ENCODE measurements around the gene PPP1R17. TPM values are rescaled to one million over a fixed set of nuclear protein-coding genes. Genes with fewer than 3 reads are reported as not detected.

The PPP1R17 gene
- total RNA-seq, 1 experiment from 2014 or later, result not detected

- no peak overlapping the region for H3K4me3 ChIP-seq (ENCODE audit: low read depth in 2 of 2, low read length in 2 of 2)
- H3K4me1 ChIP-seq (ENCODE audit: control insufficient read depth, insufficient read depth, low read length), result no peaks in the 10 kb centered on the region
- no TSS peak for BruUV-seq (replicated peaks)
- intact Hi-C loops (cut with micrococcal nuclease; ENCODE audit: unreplicated experiment) (no loop called here), in situ Hi-C loops (cut with HindIII; ENCODE audit: low pct_unique_long_range_greater_than_20kb, low sequenced_read_pairs) (no loop called here)
- DNase-seq (ENCODE audit: low read depth, low spot score) (no peak), ATAC-seq (no peak)
- H3K9me3 ChIP-seq (ENCODE audit: control insufficient read depth, insufficient read depth, low read depth, low read length), result no peaks in the 10 kb centered on the region
- no peaks in the 10 kb centered on the region for H3K27me3 ChIP-seq (ENCODE audit: control insufficient read depth, insufficient read depth, low read length)
- H3K36me3 ChIP-seq (ENCODE audit: control insufficient read depth, insufficient read depth, low read length), result no peaks in the 10 kb centered on the region
- ChIA-PET CTCF (no interaction called here), POLR2A (no interaction called here)
- no peak for TF ChIP-seq POLR2AphosphoS5 (IDR thresholded peaks at IDR 0.05; ENCODE audit: low read depth, low read length)
- TF ChIP-seq REST (IDR thresholded peaks at IDR 0.05; ENCODE audit: insufficient read depth in 1 of 2, low read depth in 2 of 2, low read length in 1 of 2), result no peak
- no peak for TF ChIP-seq CTCF (IDR thresholded peaks at IDR 0.05)
- TF ChIP-seq TCF7L2 (IDR thresholded peaks at IDR 0.05; ENCODE audit: low read depth, low read length), result no peak
- TF ChIP-seq SIN3A (IDR thresholded peaks at IDR 0.05; ENCODE audit: borderline replicate concordance, insufficient read depth, low read depth, low read length), result no peak
- H3K27ac ChIP-seq (ENCODE audit: low read length), result no peak overlapping the region
Measured at GRCh38 chr7:31699050-31699449, 12.0 kb downstream of the PPP1R17 start.

- intact Hi-C loops (cut with micrococcal nuclease; ENCODE audit: unreplicated experiment) (no loop called here), in situ Hi-C loops (cut with HindIII; ENCODE audit: low pct_unique_long_range_greater_than_20kb, low sequenced_read_pairs) (no loop called here)
- ATAC-seq, result no peak
- Histone ChIP-seq H3K9me3 (ENCODE audit: control insufficient read depth, insufficient read depth, low read depth, low read length) (no peaks in the 10 kb centered on the region), H3K27me3 (ENCODE audit: control insufficient read depth, insufficient read depth, low read length) (0 out of 2 replicates have a peak, but pooled peaks cover 3% of the 10 kb centered on the region), H3K36me3 (ENCODE audit: control insufficient read depth, insufficient read depth, low read length) (no peaks in the 10 kb centered on the region), H3K4me1 (ENCODE audit: control insufficient read depth, insufficient read depth, low read length) (no peaks in the 10 kb centered on the region), H3K27ac (ENCODE audit: low read length) (no peak overlapping the region), H3K4me3 (ENCODE audit: low read depth in 2 of 2, low read length in 2 of 2) (no peak overlapping the region)
- ChIA-PET POLR2A (no interaction called here), CTCF (no interaction called here)
- no peak for TF ChIP-seq SIN3A (IDR thresholded peaks at IDR 0.05; ENCODE audit: borderline replicate concordance, insufficient read depth, low read depth, low read length)
- TF ChIP-seq TCF7L2 (IDR thresholded peaks at IDR 0.05; ENCODE audit: low read depth, low read length), result no peak
- TF ChIP-seq POLR2AphosphoS5 (IDR thresholded peaks at IDR 0.05; ENCODE audit: low read depth, low read length), result no peak
- no peak for TF ChIP-seq REST (IDR thresholded peaks at IDR 0.05; ENCODE audit: insufficient read depth in 1 of 2, low read depth in 2 of 2, low read length in 1 of 2)
- no peak for TF ChIP-seq CTCF (IDR thresholded peaks at IDR 0.05)
- no TSS peak for BruUV-seq (replicated peaks)
- DNase-seq (ENCODE audit: low read depth, low spot score), result no peak
Measured at GRCh38 chr7:31702354-31702753, 15.3 kb downstream of the PPP1R17 start.

Data from Panc1 (cell line).